ENCODE data around the gene CDX1. TPM values are rescaled to one million over a fixed set of nuclear protein-coding genes. Genes with fewer than 3 reads are reported as not detected.
A peak's percentile ranks its signal among the peaks of the same experiment; 100 is the strongest.

Gene CDX1
- polyA plus RNA-seq, 4 donors, result 205 to 308 (median 228) TPM

DNA sequence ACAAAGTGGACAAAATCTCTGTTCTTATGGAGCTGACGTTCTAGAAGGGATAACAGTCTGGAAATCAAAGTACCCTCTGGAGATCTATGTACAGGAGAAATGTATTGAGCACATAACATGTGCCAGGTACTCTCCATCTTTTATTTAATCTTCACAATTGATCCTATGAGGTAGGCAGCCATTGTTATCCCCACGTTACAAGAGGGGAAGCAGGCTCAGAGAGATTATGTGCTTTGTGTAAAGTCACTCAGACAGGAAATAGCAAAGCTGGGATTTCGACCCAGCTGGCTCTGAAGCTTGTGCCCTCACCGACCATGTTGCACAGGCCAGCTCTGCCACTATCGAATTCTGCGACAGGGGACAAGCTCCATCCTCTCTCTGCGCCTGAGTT is 32.4 kb upstream of the CDX1 start:
- Histone ChIP-seq H3K9me3 (ENCODE audit: control insufficient read depth in 2 of 2, insufficient read depth in 1 of 2, low read depth in 1 of 2, low read length in 1 of 2) (no peaks in the 10 kb centered on the region), H3K4me3 (ENCODE audit: low read depth in 1 of 3, low read length in 3 of 3) (no peak overlapping the region), H3K27me3 (ENCODE audit: control insufficient read depth in 3 of 3, insufficient read depth in 3 of 3, low read length in 3 of 3) (no peaks in the 10 kb centered on the region), H3K4me1 (ENCODE audit: control insufficient read depth in 3 of 3, insufficient read depth in 2 of 3, low read depth in 1 of 3, low read length in 2 of 3) (peaks cover 0 to 31% (median 0%) of the 10 kb centered on the region in 3 donors), H3K36me3 (ENCODE audit: control insufficient read depth in 3 of 3, insufficient read depth in 2 of 3, low read depth in 1 of 3, low read length in 3 of 3) (peaks cover 0 to 44% (median 0%) of the 10 kb centered on the region in 3 donors), H3K27ac (ENCODE audit: low read depth in 1 of 3, low read length in 2 of 3) (no peak overlapping the region)
- DNase-seq (no peak), FAIRE-seq (no peak)
- WGBS, 3 donors, result 63 to 80% (median 69%) methylated on average over 7 of the region's 7 CpGs

DNA sequence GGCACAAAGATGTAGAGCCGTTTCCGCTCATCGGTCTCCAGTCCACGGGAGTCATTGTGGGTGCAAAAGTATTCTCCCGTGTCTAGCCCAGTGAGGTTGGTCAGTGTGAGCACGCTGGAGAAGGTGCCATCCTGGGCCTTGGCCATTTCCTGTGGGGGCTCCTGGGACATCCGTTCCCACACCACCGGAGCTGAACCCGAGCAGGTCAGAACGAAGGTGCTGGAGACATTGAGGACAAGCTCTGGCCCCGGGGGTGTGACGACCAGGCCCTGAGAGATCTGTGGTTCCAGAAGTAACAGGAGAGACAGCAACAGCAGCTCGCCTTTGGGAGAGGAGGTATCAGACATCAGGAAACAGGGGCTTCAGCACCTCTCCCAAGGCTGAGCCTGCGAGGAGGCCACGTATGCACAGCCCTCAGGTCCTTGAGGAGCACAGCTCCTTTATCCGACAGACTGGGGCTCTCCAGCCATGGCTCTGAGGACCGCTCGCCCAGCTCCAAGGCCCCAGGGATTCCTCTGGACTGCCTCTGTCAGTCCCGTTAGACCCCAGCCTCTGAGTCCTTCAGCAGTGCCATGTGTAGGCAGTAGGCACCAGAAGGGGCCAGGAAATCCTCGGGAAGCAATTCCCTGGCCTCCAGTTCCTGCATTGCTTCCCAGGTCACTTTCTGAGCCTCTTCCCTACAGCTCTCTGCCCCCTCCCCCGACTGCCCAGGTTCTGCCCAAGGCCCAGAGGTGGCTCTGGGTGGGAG is 30.8 kb upstream of the CDX1 start:
- H3K27ac ChIP-seq (ENCODE audit: low read depth in 1 of 3, low read length in 2 of 3), result no peak overlapping the region
- no peaks in the 10 kb centered on the region for H3K9me3 ChIP-seq (ENCODE audit: control insufficient read depth in 2 of 2, insufficient read depth in 1 of 2, low read depth in 1 of 2, low read length in 1 of 2)
- H3K4me1 ChIP-seq (ENCODE audit: control insufficient read depth in 3 of 3, insufficient read depth in 2 of 3, low read depth in 1 of 3, low read length in 2 of 3), result peaks cover 0 to 36% (median 0%) of the 10 kb centered on the region in 3 donors
- WGBS, 3 donors, result 80 to 88% (median 83%) methylated on average over 21 of the region's 21 CpGs
- peaks cover 0 to 32% (median 0%) of the 10 kb centered on the region in 3 donors for H3K36me3 ChIP-seq (ENCODE audit: control insufficient read depth in 3 of 3, insufficient read depth in 2 of 3, low read depth in 1 of 3, low read length in 3 of 3)
- FAIRE-seq, result no peak
- no peak for DNase-seq
- no peak overlapping the region for H3K4me3 ChIP-seq (ENCODE audit: low read depth in 1 of 3, low read length in 3 of 3)
- no peaks in the 10 kb centered on the region for H3K27me3 ChIP-seq (ENCODE audit: control insufficient read depth in 3 of 3, insufficient read depth in 3 of 3, low read length in 3 of 3)

DNA sequence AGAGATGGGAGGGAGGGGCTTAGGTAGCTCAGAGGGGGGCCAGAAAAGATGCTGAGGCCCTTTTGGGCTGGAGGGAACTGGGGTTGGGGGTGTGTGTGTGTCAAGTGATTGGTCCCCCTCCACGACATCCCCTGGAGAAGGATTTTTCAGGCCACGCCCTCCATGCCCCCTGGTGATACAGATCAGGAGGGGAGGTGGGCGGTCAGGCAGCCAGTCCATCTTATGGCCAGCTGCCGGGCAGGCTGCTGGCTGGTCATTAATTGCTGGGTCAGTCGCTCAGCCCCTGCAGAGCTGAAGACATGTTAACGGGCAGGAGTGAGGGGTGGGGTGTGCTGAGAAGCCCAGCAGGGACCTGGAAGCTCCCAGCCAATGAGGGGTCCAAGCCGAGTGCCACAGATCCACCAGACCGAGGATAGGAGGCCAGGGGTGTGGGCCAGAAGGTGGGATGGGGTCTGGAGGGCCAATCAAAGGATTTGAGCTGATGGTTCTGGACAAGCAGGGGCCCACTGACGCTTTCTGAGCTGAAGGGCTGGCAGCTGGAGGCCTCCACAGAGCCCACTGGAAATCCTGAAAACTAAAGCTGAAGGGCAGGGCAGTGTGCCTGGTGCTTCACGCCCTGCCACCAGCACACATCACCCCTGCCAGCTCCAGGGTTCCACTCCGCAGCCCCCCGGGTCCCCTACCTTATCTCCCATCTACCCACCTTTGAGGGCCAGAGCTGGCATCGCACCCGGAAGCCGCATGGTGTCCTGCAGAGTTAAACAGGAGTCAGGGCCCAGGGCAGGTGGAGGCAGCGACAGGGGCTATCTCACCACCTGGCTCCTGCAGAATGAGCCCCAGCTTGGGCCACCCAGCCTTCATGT is 30.0 kb upstream of the CDX1 start:
- H3K27ac ChIP-seq (ENCODE audit: low read depth in 1 of 3, low read length in 2 of 3), result peak overlapping the region in 1 of 3 donors; percentile 47
- FAIRE-seq (no peak), DNase-seq (no peak)
- no peaks in the 10 kb centered on the region for H3K27me3 ChIP-seq (ENCODE audit: control insufficient read depth in 3 of 3, insufficient read depth in 3 of 3, low read length in 3 of 3)
- peaks cover 0 to 27% (median 0%) of the 10 kb centered on the region in 3 donors for H3K36me3 ChIP-seq (ENCODE audit: control insufficient read depth in 3 of 3, insufficient read depth in 2 of 3, low read depth in 1 of 3, low read length in 3 of 3)
- peaks cover 0 to 41% (median 0%) of the 10 kb centered on the region in 3 donors for H3K4me1 ChIP-seq (ENCODE audit: control insufficient read depth in 3 of 3, insufficient read depth in 2 of 3, low read depth in 1 of 3, low read length in 2 of 3)
- WGBS, 3 donors, result 76 to 88% (median 83%) methylated on average over 16 of the region's 16 CpGs
- no peaks in the 10 kb centered on the region for H3K9me3 ChIP-seq (ENCODE audit: control insufficient read depth in 2 of 2, insufficient read depth in 1 of 2, low read depth in 1 of 2, low read length in 1 of 2)
- H3K4me3 ChIP-seq (ENCODE audit: low read depth in 1 of 3, low read length in 3 of 3), result no peak overlapping the region

DNA sequence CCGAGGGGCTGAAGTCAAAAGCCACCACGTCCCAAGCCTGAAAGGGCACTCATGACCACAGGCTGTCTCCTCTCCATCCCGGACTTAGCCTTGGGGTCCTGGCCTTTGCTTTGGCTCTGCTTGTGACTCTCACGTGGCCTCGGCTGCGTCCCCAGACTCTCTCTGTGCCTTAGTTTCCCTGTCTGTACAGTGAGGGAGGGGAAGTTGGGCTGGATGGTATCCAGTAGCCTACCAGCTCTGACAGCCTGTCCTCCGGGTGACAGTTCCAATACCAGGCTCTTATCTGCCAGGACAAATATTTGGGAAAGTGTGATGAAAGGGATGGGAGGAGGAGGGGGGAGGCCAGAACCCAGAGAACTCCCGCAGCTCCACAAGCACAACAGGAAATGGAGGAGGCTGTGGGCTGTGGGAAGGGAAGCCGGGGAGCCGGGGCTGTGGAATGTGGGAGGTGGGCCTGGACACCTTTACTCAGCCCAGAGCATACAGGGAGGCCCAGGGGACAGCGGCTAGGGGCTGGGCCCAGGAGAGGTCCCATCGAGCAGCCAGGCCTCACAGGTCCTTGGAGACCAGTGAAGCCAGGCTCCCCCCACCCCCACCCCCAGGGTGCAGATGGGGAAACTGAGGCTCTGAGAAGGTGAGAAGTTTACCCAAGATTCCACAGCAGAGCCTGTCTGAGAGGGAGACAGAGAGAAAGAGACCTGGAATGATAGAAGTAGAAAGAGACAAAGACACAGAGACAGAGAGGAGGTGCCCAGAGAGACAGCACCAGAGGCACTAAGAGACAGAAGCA is 29.2 kb upstream of the CDX1 start:
- Histone ChIP-seq H3K4me3 (ENCODE audit: low read depth in 1 of 3, low read length in 3 of 3) (no peak overlapping the region), H3K4me1 (ENCODE audit: control insufficient read depth in 3 of 3, insufficient read depth in 2 of 3, low read depth in 1 of 3, low read length in 2 of 3) (peaks cover 0 to 49% (median 0%) of the 10 kb centered on the region in 3 donors), H3K36me3 (ENCODE audit: control insufficient read depth in 3 of 3, insufficient read depth in 2 of 3, low read depth in 1 of 3, low read length in 3 of 3) (peaks cover 0 to 27% (median 0%) of the 10 kb centered on the region in 3 donors), H3K9me3 (ENCODE audit: control insufficient read depth in 2 of 2, insufficient read depth in 1 of 2, low read depth in 1 of 2, low read length in 1 of 2) (no peaks in the 10 kb centered on the region), H3K27ac (ENCODE audit: low read depth in 1 of 3, low read length in 2 of 3) (peak overlapping the region in 2 of 3 donors; percentile 80 to 82), H3K27me3 (ENCODE audit: control insufficient read depth in 3 of 3, insufficient read depth in 3 of 3, low read length in 3 of 3) (no peaks in the 10 kb centered on the region)
- FAIRE-seq (no peak), DNase-seq (no peak)
- WGBS, 3 donors, result 52 to 60% (median 59%) methylated on average over 11 to 12 of the region's 12 CpGs

DNA sequence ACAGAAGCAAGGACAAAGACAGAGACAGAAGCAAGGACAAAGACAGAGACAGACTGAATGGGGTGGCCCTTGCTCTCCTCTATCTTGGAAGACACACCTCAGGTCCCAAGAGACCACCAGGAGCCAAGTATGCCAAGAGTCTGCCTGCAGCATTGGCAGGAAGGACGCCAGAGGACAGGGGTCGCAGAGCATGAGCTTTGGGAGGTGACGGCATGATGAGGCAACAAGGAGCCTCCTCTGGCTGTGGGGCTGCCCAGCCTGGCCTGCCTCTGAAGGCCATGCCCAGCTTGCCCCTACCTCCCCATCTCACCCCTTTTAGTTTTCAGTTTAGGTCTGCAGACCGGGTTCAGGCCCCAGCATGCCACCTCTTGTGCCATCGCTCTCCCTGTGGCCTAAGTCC is 28.6 kb upstream of the CDX1 start:
- H3K4me1 ChIP-seq (ENCODE audit: control insufficient read depth in 3 of 3, insufficient read depth in 2 of 3, low read depth in 1 of 3, low read length in 2 of 3), result peaks cover 0 to 52% (median 0%) of the 10 kb centered on the region in 3 donors
- H3K27me3 ChIP-seq (ENCODE audit: control insufficient read depth in 3 of 3, insufficient read depth in 3 of 3, low read length in 3 of 3), result no peaks in the 10 kb centered on the region
- FAIRE-seq (no peak), DNase-seq (no peak)
- peak overlapping the region in 2 of 3 donors; percentile 80 to 82 for H3K27ac ChIP-seq (ENCODE audit: low read depth in 1 of 3, low read length in 2 of 3)
- H3K36me3 ChIP-seq (ENCODE audit: control insufficient read depth in 3 of 3, insufficient read depth in 2 of 3, low read depth in 1 of 3, low read length in 3 of 3), result peaks cover 0 to 22% (median 0%) of the 10 kb centered on the region in 3 donors
- WGBS, 3 donors, result 72 to 80% (median 77%) methylated on average over 5 of the region's 5 CpGs
- no peak overlapping the region for H3K4me3 ChIP-seq (ENCODE audit: low read depth in 1 of 3, low read length in 3 of 3)
- H3K9me3 ChIP-seq (ENCODE audit: control insufficient read depth in 2 of 2, insufficient read depth in 1 of 2, low read depth in 1 of 2, low read length in 1 of 2), result no peaks in the 10 kb centered on the region

DNA sequence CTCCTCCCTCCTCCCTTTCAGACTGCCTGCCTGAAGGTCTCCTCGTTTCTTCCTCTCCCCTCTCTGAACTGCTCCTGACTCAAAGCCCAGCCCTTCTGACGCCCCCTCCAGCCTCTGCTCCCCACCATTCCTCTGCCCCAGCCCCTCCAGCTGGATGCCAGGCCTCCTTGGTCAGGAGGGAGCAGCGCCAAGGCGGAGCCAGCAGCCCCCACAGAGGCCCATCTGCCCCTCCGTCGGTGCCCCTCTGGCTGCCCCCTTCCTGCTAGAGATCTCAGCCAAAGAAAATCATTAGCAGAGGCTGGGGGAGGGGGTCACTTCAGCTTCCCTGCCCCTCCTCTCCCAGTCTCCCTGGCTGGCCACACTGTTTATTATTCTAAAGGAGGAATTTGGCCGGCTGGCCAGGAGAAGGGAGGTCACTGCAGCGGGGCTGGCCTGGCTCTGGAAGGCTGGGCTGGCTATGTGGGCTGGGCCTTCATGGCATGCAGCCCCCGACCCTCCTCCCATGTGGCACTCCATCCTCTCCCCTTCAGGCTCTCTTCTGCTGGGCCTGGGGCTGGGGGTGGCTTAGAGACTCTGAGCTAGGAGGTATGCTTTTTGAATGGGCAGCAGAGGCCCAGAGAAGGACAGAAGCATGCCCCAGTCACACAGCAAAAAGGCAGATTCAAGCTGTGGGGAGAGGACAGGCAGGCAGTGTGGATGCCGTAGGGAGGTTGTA is 27.9 kb upstream of the CDX1 start:
- FAIRE-seq (no peak), DNase-seq (peak in 1 of 2 donors; percentile 48)

DNA sequence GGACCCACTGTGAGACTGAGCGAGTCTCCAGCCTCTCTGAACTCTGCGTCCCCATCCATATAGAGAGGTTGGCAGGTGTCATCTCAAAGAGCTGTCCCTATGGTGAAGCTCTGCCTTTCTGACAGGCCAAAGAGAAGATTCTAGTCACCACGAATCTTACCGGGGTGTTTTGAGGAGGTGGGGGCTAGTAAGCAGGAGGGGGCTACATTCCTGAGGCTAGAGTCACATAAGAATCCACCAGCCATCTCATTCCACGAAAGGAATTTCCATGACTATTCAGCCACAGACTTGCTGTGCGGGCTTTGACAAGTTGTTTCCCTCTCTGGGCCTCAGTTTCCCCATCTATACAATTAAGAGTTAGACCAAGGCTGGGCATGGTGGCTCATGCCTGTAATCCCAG is 27.2 kb upstream of the CDX1 start:
- H3K27ac ChIP-seq (ENCODE audit: low read depth in 1 of 3, low read length in 2 of 3), result peak overlapping the region in 2 of 3 donors; percentile 80 to 82
- H3K36me3 ChIP-seq (ENCODE audit: control insufficient read depth in 3 of 3, insufficient read depth in 2 of 3, low read depth in 1 of 3, low read length in 3 of 3), result peaks cover 0 to 15% (median 0%) of the 10 kb centered on the region in 3 donors
- no peaks in the 10 kb centered on the region for H3K27me3 ChIP-seq (ENCODE audit: control insufficient read depth in 3 of 3, insufficient read depth in 3 of 3, low read length in 3 of 3)
- WGBS, 3 donors, result 56 to 83% (median 79%) methylated on average over 6 of the region's 6 CpGs
- H3K4me1 ChIP-seq (ENCODE audit: control insufficient read depth in 3 of 3, insufficient read depth in 2 of 3, low read depth in 1 of 3, low read length in 2 of 3), result peaks cover 0 to 65% (median 0%) of the 10 kb centered on the region in 3 donors
- no peak for DNase-seq
- no peaks in the 10 kb centered on the region for H3K9me3 ChIP-seq (ENCODE audit: control insufficient read depth in 2 of 2, insufficient read depth in 1 of 2, low read depth in 1 of 2, low read length in 1 of 2)
- no peak for FAIRE-seq
- H3K4me3 ChIP-seq (ENCODE audit: low read depth in 1 of 3, low read length in 3 of 3), result no peak overlapping the region

More for the DNA sequence above, 27.9 kb upstream of the CDX1 start:
- H3K4me3 ChIP-seq (ENCODE audit: low read depth in 1 of 3, low read length in 3 of 3), result no peak overlapping the region
- H3K27ac ChIP-seq (ENCODE audit: low read depth in 1 of 3, low read length in 2 of 3), result peak overlapping the region in 2 of 3 donors; percentile 80 to 82
- no peaks in the 10 kb centered on the region for H3K9me3 ChIP-seq (ENCODE audit: control insufficient read depth in 2 of 2, insufficient read depth in 1 of 2, low read depth in 1 of 2, low read length in 1 of 2)
- H3K27me3 ChIP-seq (ENCODE audit: control insufficient read depth in 3 of 3, insufficient read depth in 3 of 3, low read length in 3 of 3), result no peaks in the 10 kb centered on the region
- 51 to 67% (median 59%) methylated on average over 9 to 10 of the region's 10 CpGs for WGBS, 3 donors
- H3K4me1 ChIP-seq (ENCODE audit: control insufficient read depth in 3 of 3, insufficient read depth in 2 of 3, low read depth in 1 of 3, low read length in 2 of 3), result peaks cover 0 to 60% (median 0%) of the 10 kb centered on the region in 3 donors
- peaks cover 0 to 16% (median 0%) of the 10 kb centered on the region in 3 donors for H3K36me3 ChIP-seq (ENCODE audit: control insufficient read depth in 3 of 3, insufficient read depth in 2 of 3, low read depth in 1 of 3, low read length in 3 of 3)
